Naive thymus-derived CD4-positive, alpha-beta T cell (primary cell): Measurements from ENCODE around the gene RFK. TPM values are rescaled to one million over a fixed set of nuclear protein-coding genes. Genes with fewer than 3 reads are reported as not detected.
A peak's percentile ranks its signal among the peaks of the same experiment; 100 is the strongest.

Experiments
- ATAC-seq: fragments of 150-1000 bp; cut with Tn5 transposase; 2 replicates; pipeline ENCODE4 v1.10.0; 2021; ENCODE audit warnings: mild to moderate bottlenecking, moderate library complexity
- CTCF ChIA-PET: fragments of 350-600 bp; sonication (Branson Sonifier 250); formaldehyde crosslinking; loops from one replicate; lab custom pipeline; 2021; ENCODE audit warnings: antibody characterized with exemption; lab: Charles Lee
- POLR2A ChIA-PET: fragments of 350-600 bp; sonication (Branson Sonifier 250); formaldehyde crosslinking; loops from one replicate; lab custom pipeline; 2021; ENCODE audit warnings: antibody characterized with exemption, inconsistent platforms; lab: Charles Lee
- DNase-seq, 9 donors: peaks; one replicate each; pipeline versions ENCODE4 v3.0.0 to v3.0.0-alpha.2; 2020 to 2022; ENCODE audit warnings: mixed read lengths in 1 of 9
- H3K27ac ChIP-seq: one replicate; pipeline ENCODE4 v1.7.0; 2013; ENCODE audit warnings: mild to moderate bottlenecking, low read depth, low read length, moderate library complexity
- H3K27me3 ChIP-seq, 2 donors: one replicate each; pipeline ENCODE4 v1.7.0; 2013; ENCODE audit warnings: low read length in 2 of 2, mild to moderate bottlenecking in 2 of 2, moderate library complexity in 2 of 2; ENCODE audit not compliant: control insufficient read depth in 2 of 2, insufficient read depth in 2 of 2
- H3K36me3 ChIP-seq, 3 experiments: 1 replicate in 2 of 3; 2 replicates in 1 of 3; pipeline ENCODE4 v1.7.0; 2013; ENCODE audit warnings: low read length in 3 of 3, mild to moderate bottlenecking in 3 of 3, moderate library complexity in 1 of 3; ENCODE audit not compliant: insufficient read depth in 3 of 3, control insufficient read depth in 2 of 3
- H3K4me1 ChIP-seq, 2 donors: one replicate each; pipeline ENCODE4 v1.7.0; 2013; ENCODE audit warnings: low read length in 2 of 2, mild to moderate bottlenecking in 2 of 2, moderate library complexity in 1 of 2; ENCODE audit not compliant: control insufficient read depth in 2 of 2, insufficient read depth in 2 of 2
- H3K4me3 ChIP-seq: 2 replicates; pipeline ENCODE4 v1.7.0; 2013; ENCODE audit warnings: mild to moderate bottlenecking, low read length
- H3K9me3 ChIP-seq, 3 experiments: 1 replicate in 2 of 3; 2 replicates in 1 of 3; pipeline ENCODE4 v1.7.0; 2013; ENCODE audit warnings: low read length in 3 of 3; ENCODE audit not compliant: control insufficient read depth in 2 of 3
- H3K27ac Mint-ChIP-seq, 9 donors: one replicate each; pipeline ENCODE4 v1.8.0; 2020 to 2022; ENCODE audit warnings: mixed read lengths in 9 of 9, mild to moderate bottlenecking in 8 of 9, moderate library complexity in 5 of 9, inconsistent platforms in 2 of 9
- H3K27me3 Mint-ChIP-seq, 5 donors: one replicate each; pipeline ENCODE4 v1.8.0; 2021 to 2022; ENCODE audit warnings: mixed read lengths in 5 of 5, mild to moderate bottlenecking in 1 of 5
- H3K36me3 Mint-ChIP-seq, 5 donors: one replicate each; pipeline ENCODE4 v1.8.0; 2020 to 2022; ENCODE audit warnings: mixed read lengths in 5 of 5, mild to moderate bottlenecking in 3 of 5, inconsistent platforms in 1 of 5
- H3K4me1 Mint-ChIP-seq, 7 donors: one replicate each; pipeline ENCODE4 v1.8.0; 2020 to 2022; ENCODE audit warnings: mixed read lengths in 7 of 7, mild to moderate bottlenecking in 3 of 7, inconsistent platforms in 1 of 7
- H3K4me3 Mint-ChIP-seq, 10 donors: one replicate each; pipeline ENCODE4 v1.8.0; 2020 to 2022; ENCODE audit warnings: mild to moderate bottlenecking in 10 of 10, mixed read lengths in 10 of 10, moderate library complexity in 6 of 10, inconsistent platforms in 2 of 10
- H3K9me3 Mint-ChIP-seq, 11 donors: one replicate each; pipeline ENCODE4 v1.8.0; 2020 to 2022; ENCODE audit warnings: mixed read lengths in 11 of 11, mild to moderate bottlenecking in 4 of 11, inconsistent platforms in 1 of 11, moderate library complexity in 1 of 11
- intact Hi-C, 2 donors: fragments of 100-400 bp; cut with micrococcal nuclease; formaldehyde crosslinking; loops; one replicate each; pipeline ENCODE4 v1.15.1; 2023
- polyA plus RNA-seq, 2 donors: library from polyadenylated mRNA; unstranded; fragments of 300-500 nt; fragmentation: Illumina TruSeq; gene quantifications; one replicate each; pipeline ENCODE4 v1.2.3, GENCODE V29; 2021
- total RNA-seq, 6 experiments: library from RNA in 5 of 6; stranded (reverse) in 5 of 6; gene quantifications; 1 replicate in 5 of 6; 2 replicates in 1 of 6; pipeline ENCODE4 v1.2.3 and lab custom pipeline; 2021 to 2026

RFK gene
- total and polyA plus RNA-seq, 7 experiments from 2014 or later, result 6.8 to 25.9 (median 11.5) TPM

DNA sequence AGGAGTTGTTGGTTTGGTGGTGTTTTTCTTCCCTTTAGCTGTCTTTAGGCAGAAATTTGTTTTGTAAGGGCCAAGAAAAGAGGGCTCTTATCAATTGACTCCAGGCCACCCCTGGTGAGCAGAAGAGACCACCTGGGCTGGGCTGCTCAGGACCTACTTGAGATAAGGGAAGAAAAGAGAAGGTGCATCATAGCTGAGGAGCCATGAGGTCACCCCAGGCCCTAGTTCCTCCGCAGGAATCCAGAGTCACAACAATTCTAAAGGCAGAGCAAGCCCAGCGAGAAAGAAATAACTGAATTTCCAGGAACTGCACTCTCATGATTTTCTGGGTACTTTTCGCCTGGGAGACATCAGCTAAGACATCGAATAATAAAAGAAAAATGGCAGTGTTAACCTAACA is 34.9 kb downstream of the RFK start:
- ChIA-PET CTCF (interaction anchor here (1.0 kb wide), 1 partner anchor 44 kb away, joined by 7 read pairs; no protein-coding TSS in a partner anchor), POLR2A (no interaction called here)
- ATAC-seq, result no peak
- no peaks in the 10 kb centered on the region for H3K9me3 Mint-ChIP-seq
- Histone ChIP-seq H3K27ac (no peak overlapping the region), H3K36me3 (no peaks in the 10 kb centered on the region), H3K4me1 (no peaks in the 10 kb centered on the region), H3K27me3 (no peaks in the 10 kb centered on the region), H3K4me3 (no peak overlapping the region), H3K9me3 (no peaks in the 10 kb centered on the region)
- H3K27ac Mint-ChIP-seq, result no peak overlapping the region
- H3K4me3 Mint-ChIP-seq, result no peak overlapping the region
- no peaks in the 10 kb centered on the region for H3K36me3 Mint-ChIP-seq
- no peaks in the 10 kb centered on the region for H3K4me1 Mint-ChIP-seq
- DNase-seq, result no peak
- peaks cover 0 to 21% (median 12%) of the 10 kb centered on the region in 5 donors for H3K27me3 Mint-ChIP-seq
- intact Hi-C loops, result no loop called here

DNA sequence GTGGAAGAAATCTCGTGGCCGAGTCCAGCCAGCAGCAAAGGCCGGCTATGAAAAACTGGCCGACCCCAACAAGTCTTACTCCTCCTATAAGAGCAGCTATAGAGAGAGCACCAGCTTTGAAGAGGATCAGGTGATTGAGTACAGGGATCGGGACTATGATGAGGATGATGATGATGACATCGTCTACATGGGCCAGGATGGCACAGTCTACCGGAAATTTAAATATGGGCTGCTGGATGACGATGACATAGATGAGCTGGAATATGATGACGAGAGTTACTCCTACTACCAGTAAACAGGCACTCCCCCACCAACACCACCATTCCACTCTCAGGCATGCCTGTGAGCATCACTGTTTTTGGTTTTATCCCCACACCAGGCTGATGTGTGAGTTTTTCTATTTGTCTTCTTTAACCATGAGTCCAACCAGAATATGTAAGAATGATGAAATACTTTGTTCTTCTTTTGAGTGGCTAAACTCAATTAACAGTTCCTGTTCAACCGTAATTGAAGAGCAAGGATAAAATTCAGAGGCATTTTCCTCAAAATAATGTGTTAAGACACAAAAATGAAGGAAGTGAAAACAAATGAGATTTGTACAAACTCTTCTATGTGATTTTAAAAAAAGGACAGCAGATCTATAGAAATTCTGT is 35.5 kb downstream of the RFK start:
- no peaks in the 10 kb centered on the region for H3K9me3 Mint-ChIP-seq
- no peaks in the 10 kb centered on the region for H3K27me3 ChIP-seq
- CTCF ChIA-PET, result interaction anchor here (1.0 kb wide), 1 partner anchor 44 kb away, joined by 7 read pairs; no protein-coding TSS in a partner anchor

DNA sequence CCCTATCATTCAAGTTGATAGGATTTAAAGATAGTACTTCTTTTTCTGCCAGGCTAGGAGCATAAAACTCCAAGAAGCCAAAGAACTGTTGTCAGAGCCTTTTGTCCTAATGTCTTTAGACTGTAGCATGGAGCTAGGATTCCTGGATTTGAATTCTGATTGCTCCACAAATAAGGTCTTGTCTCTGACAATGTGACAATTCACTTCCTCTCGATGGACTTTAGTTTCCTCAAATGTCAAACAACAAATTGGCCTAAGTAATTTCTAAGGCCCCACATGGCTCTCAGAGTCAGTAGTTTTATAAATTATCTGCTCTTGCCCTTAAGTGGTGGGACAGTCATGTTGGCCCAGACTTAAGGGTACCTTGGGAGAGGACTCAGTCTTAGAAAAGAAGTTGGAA is 36.7 kb downstream of the RFK start:
- intact Hi-C loops, result no loop called here

More for the DNA sequence above, 35.5 kb downstream of the RFK start:
- no peak for DNase-seq
- no peaks in the 10 kb centered on the region for H3K36me3 ChIP-seq
- Mint-ChIP-seq H3K4me3 (no peak overlapping the region), H3K27ac (no peak overlapping the region), H3K27me3 (peaks cover 0 to 19% (median 12%) of the 10 kb centered on the region in 5 donors), H3K36me3 (no peaks in the 10 kb centered on the region), H3K4me1 (no peaks in the 10 kb centered on the region)
- H3K4me3 ChIP-seq, result no peak overlapping the region
- intact Hi-C loops, result no loop called here
- no peaks in the 10 kb centered on the region for H3K9me3 ChIP-seq
- no peak overlapping the region for H3K27ac ChIP-seq
- peak; percentile 45 for ATAC-seq
- POLR2A ChIA-PET, result no interaction called here
- no peaks in the 10 kb centered on the region for H3K4me1 ChIP-seq

DNA sequence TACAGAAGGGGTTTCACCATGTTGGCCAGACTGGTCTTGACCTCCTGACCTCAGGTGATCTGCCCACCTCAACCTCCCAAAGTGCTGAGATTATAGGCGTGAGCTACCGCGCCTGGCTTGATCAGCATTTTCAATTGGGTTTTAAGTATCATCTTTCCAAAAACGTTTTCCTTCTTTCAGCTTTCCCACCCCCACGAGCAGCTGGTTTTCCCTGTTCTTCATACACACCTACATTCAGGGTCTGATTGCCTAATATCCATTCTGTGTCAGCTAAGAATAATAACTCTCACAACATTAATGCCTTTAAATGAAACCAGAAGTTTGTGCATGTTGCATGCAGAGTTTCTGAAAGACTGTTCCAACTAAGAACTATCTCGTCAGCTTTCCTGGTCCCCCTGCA is 38.3 kb downstream of the RFK start:
- ChIA-PET POLR2A (no interaction called here), CTCF (no interaction called here)
- H3K27ac Mint-ChIP-seq, result no peak overlapping the region
- H3K36me3 Mint-ChIP-seq, result no peaks in the 10 kb centered on the region
- intact Hi-C loops, result no loop called here
- ATAC-seq (no peak), DNase-seq (no peak)
- no peaks in the 10 kb centered on the region for H3K36me3 ChIP-seq
- H3K4me3 ChIP-seq, result no peak overlapping the region
- H3K9me3 ChIP-seq, result no peaks in the 10 kb centered on the region
- H3K4me3 Mint-ChIP-seq, result no peak overlapping the region
- H3K27me3 ChIP-seq, result no peaks in the 10 kb centered on the region
- H3K4me1 Mint-ChIP-seq, result peaks cover 0 to 2% (median 0%) of the 10 kb centered on the region in 7 donors
- H3K4me1 ChIP-seq, result no peaks in the 10 kb centered on the region
- no peak overlapping the region for H3K27ac ChIP-seq
- peaks cover 0 to 10% (median 9%) of the 10 kb centered on the region in 5 donors for H3K27me3 Mint-ChIP-seq
- peaks cover 0 to 2% (median 0%) of the 10 kb centered on the region in 11 donors for H3K9me3 Mint-ChIP-seq

More for the DNA sequence above, 36.7 kb downstream of the RFK start:
- H3K36me3 ChIP-seq, result no peaks in the 10 kb centered on the region
- no peaks in the 10 kb centered on the region for H3K36me3 Mint-ChIP-seq
- H3K9me3 Mint-ChIP-seq, result no peaks in the 10 kb centered on the region
- peaks cover 0 to 9% (median 3%) of the 10 kb centered on the region in 5 donors for H3K27me3 Mint-ChIP-seq
- H3K27ac Mint-ChIP-seq, result no peak overlapping the region
- ChIA-PET CTCF (no interaction called here), POLR2A (no interaction called here)
- no peaks in the 10 kb centered on the region for H3K9me3 ChIP-seq
- no peak for DNase-seq
- H3K27ac ChIP-seq, result no peak overlapping the region
- no peaks in the 10 kb centered on the region for H3K27me3 ChIP-seq
- no peak for ATAC-seq
- no peak overlapping the region for H3K4me3 ChIP-seq
- no peaks in the 10 kb centered on the region for H3K4me1 ChIP-seq
- no peak overlapping the region for H3K4me3 Mint-ChIP-seq
- no peaks in the 10 kb centered on the region for H3K4me1 Mint-ChIP-seq

GRCh38 chr9:76354221-76354620 is 40.0 kb downstream of the RFK start:
- no peak overlapping the region for H3K27ac ChIP-seq
- Mint-ChIP-seq H3K27ac (no peak overlapping the region), H3K27me3 (peaks cover 0 to 16% (median 6%) of the 10 kb centered on the region in 5 donors), H3K36me3 (no peaks in the 10 kb centered on the region), H3K4me3 (no peak overlapping the region), H3K9me3 (peaks cover 0 to 2% (median 0%) of the 10 kb centered on the region in 11 donors), H3K4me1 (peaks cover 0 to 2% (median 0%) of the 10 kb centered on the region in 7 donors)
- H3K27me3 ChIP-seq, result no peaks in the 10 kb centered on the region
- DNase-seq, result no peak
- intact Hi-C loops, result no loop called here
- no peak overlapping the region for H3K4me3 ChIP-seq
- H3K36me3 ChIP-seq, result no peaks in the 10 kb centered on the region
- ATAC-seq, result no peak
- ChIA-PET CTCF (no interaction called here), POLR2A (no interaction called here)
- no peaks in the 10 kb centered on the region for H3K4me1 ChIP-seq
- H3K9me3 ChIP-seq, result no peaks in the 10 kb centered on the region

- H3K4me1 Mint-ChIP-seq, result peaks cover 0 to 2% (median 0%) of the 10 kb centered on the region in 7 donors
- intact Hi-C loops, result no loop called here
- Histone ChIP-seq H3K4me1 (no peaks in the 10 kb centered on the region), H3K27me3 (no peaks in the 10 kb centered on the region), H3K36me3 (no peaks in the 10 kb centered on the region), H3K9me3 (no peaks in the 10 kb centered on the region), H3K4me3 (no peak overlapping the region), H3K27ac (no peak overlapping the region)
- DNase-seq (no peak), ATAC-seq (no peak)
- H3K4me3 Mint-ChIP-seq, result no peak overlapping the region
- ChIA-PET POLR2A (no interaction called here), CTCF (no interaction called here)
- no peaks in the 10 kb centered on the region for H3K36me3 Mint-ChIP-seq
- peaks cover 0 to 16% (median 5%) of the 10 kb centered on the region in 5 donors for H3K27me3 Mint-ChIP-seq
- H3K9me3 Mint-ChIP-seq, result peaks cover 0 to 2% (median 0%) of the 10 kb centered on the region in 11 donors
- no peak overlapping the region for H3K27ac Mint-ChIP-seq
These were observed 40.9 kb downstream of the RFK start for GRCh38 chr9:76353280-76353679.
